Brain pericyte (primary cell): ENCODE measurements around the gene CARD11.

Source experiments
- DNase-seq: peaks from one replicate; pipeline ENCODE4 v3.0.0-alpha.2; 2012; ENCODE audit warnings: low read depth, low spot score

Gene CARD11

GRCh38 chr7:2906197-2906931, 137.3 kb downstream of the CARD11 start:
- no peak for DNase-seq

GRCh38 chr7:2905500-2905899, 138.2 kb downstream of the CARD11 start:
- DNase-seq, result no peak

GRCh38 chr7:2905027-2905426, 138.6 kb downstream of the CARD11 start:
- DNase-seq, result no peak

GRCh38 chr7:2904202-2904601, 139.5 kb downstream of the CARD11 start:
- no peak for DNase-seq

GRCh38 chr7:2903682-2904162, 139.9 kb downstream of the CARD11 start:
- no peak for DNase-seq

GRCh38 chr7:2897023-2897422, 146.6 kb downstream of the CARD11 start:
- DNase-seq, result no peak

GRCh38 chr7:2896131-2896530, 147.5 kb downstream of the CARD11 start:
- DNase-seq, result no peak

GRCh38 chr7:2894118-2894940, 149.3 kb downstream of the CARD11 start:
- DNase-seq, result no peak

- DNase-seq, result no peak
Observed at GRCh38 chr7:2893411-2893861, 150.2 kb downstream of the CARD11 start.

- no peak for DNase-seq
Observed at GRCh38 chr7:2892549-2892948, 151.1 kb downstream of the CARD11 start.

- no peak for DNase-seq
Observed at GRCh38 chr7:2887816-2888215, 155.9 kb downstream of the CARD11 start.

- DNase-seq, result no peak
Observed at GRCh38 chr7:2886900-2887299, 156.8 kb downstream of the CARD11 start.

- DNase-seq, result no peak
Observed at GRCh38 chr7:2886391-2886790, 157.3 kb downstream of the CARD11 start.

GRCh38 chr7:2884161-2884560, 159.5 kb downstream of the CARD11 start:
- no peak for DNase-seq

GRCh38 chr7:2883101-2883500, 160.6 kb downstream of the CARD11 start:
- DNase-seq, result no peak

GRCh38 chr7:2882111-2882510, 161.6 kb downstream of the CARD11 start:
- no peak for DNase-seq

GRCh38 chr7:2880874-2881533, 162.7 kb downstream of the CARD11 start:
- DNase-seq, result no peak

GRCh38 chr7:2880051-2880450, 163.6 kb downstream of the CARD11 start:
- DNase-seq, result no peak

GRCh38 chr7:2879354-2879753, 164.3 kb downstream of the CARD11 start:
- no peak for DNase-seq

- DNase-seq, result no peak
Observed at GRCh38 chr7:2878306-2878705, 165.4 kb downstream of the CARD11 start.

GRCh38 chr7:2876031-2876731, 167.5 kb downstream of the CARD11 start:
- DNase-seq, result no peak
